IMR-90 (cell line): ENCODE data around the gene BFSP1. TPM values are rescaled to one million over a fixed set of nuclear protein-coding genes. Genes with fewer than 3 reads are reported as not detected.

Experiments used
- ATAC-seq: fragments of 200-7000 bp; cut with Tn5 transposase; 2 replicates; pipeline ENCODE4 v1.9.1; 2020; ENCODE audit warnings: low read depth, mild to moderate bottlenecking, moderate library complexity
- BruUV-seq: library from RNA; stranded (reverse); fragments of 400-500 nt; replicated peaks from 2 replicates; lab custom pipeline; 2021; lab: Mats Ljungman, UMichigan
- CTCF ChIA-PET: fragments of 300-600 bp; formaldehyde crosslinking; extraction: SDS; loops from one replicate; lab custom pipeline; 2021; ENCODE audit warnings: antibody characterized with exemption; lab: Yijun Ruan, JAX
- POLR2A ChIA-PET: fragments of 300-600 bp; sonication (Branson Sonifier 250); formaldehyde crosslinking; loops from one replicate; lab custom pipeline; 2022; ENCODE audit warnings: antibody characterized with exemption; ENCODE audit not compliant: unreplicated experiment; lab: Charles Lee
- DNase-seq: peaks from one replicate; pipeline ENCODE4 v3.0.0; 2013
- H2AFZ ChIP-seq: replicated peaks from 2 replicates; pipeline ENCODE3; 2013; ENCODE audit warnings: low read length, mild to moderate bottlenecking; ENCODE audit not compliant: poor library complexity
- H2AK5ac ChIP-seq: 2 replicates; pipeline ENCODE4 v1.6.1; 2013; ENCODE audit warnings: low read depth, low read length, inconsistent platforms
- H2AK9ac ChIP-seq: replicated peaks from 2 replicates; pipeline ENCODE3; 2013; ENCODE audit warnings: mild to moderate bottlenecking, low read depth, low read length, moderate library complexity; ENCODE audit not compliant: poor library complexity
- H2BK120ac ChIP-seq: 2 replicates; pipeline ENCODE4 v1.6.1; 2013; ENCODE audit warnings: low read depth, low read length, inconsistent platforms
- H2BK15ac ChIP-seq: 3 replicates; pipeline ENCODE4 v1.6.1; 2013; ENCODE audit warnings: low read depth, low read length, inconsistent platforms
- H2BK20ac ChIP-seq: 2 replicates; pipeline ENCODE4 v1.6.1; 2013; ENCODE audit warnings: low read depth, mild to moderate bottlenecking, inconsistent platforms, low read length, moderate library complexity
- H2BK5ac ChIP-seq: 2 replicates; pipeline ENCODE4 v1.6.1; 2013; ENCODE audit warnings: mild to moderate bottlenecking, low read depth, low read length, inconsistent platforms; ENCODE audit not compliant: poor library complexity, severe bottlenecking
- H3K14ac ChIP-seq: replicated peaks from 2 replicates; pipeline ENCODE4 v1.6.1; 2013; ENCODE audit warnings: low read depth, low read length, inconsistent platforms
- H3K18ac ChIP-seq: 2 replicates; pipeline ENCODE4 v1.6.1; 2013; ENCODE audit warnings: low read depth, low read length, control low read depth
- H3K23ac ChIP-seq: 2 replicates; pipeline ENCODE4 v1.6.1; 2013; ENCODE audit warnings: low read depth, low read length, inconsistent platforms
- H3K27ac ChIP-seq: 2 replicates; pipeline ENCODE4 v1.5.1; 2013; ENCODE audit warnings: mild to moderate bottlenecking, control low read depth, low read length; ENCODE audit not compliant: insufficient read depth
- H3K27me3 ChIP-seq: 2 replicates; pipeline ENCODE4 v1.6.1; 2013; ENCODE audit warnings: low read length; ENCODE audit not compliant: control insufficient read depth, insufficient read depth
- H3K36me3 ChIP-seq: 2 replicates; pipeline ENCODE4 v1.6.1; 2013; ENCODE audit warnings: low read length, mixed read lengths; ENCODE audit not compliant: control insufficient read depth, insufficient read depth
- H3K4ac ChIP-seq: 2 replicates; pipeline ENCODE4 v1.6.1; 2013; ENCODE audit warnings: low read depth, low read length, inconsistent platforms
- H3K4me1 ChIP-seq: 2 replicates; pipeline ENCODE4 v1.6.1; 2013; ENCODE audit warnings: low read length, mixed read lengths; ENCODE audit not compliant: control insufficient read depth, insufficient read depth
- H3K4me2 ChIP-seq: 2 replicates; pipeline ENCODE4 v1.6.1; 2013; ENCODE audit warnings: low read depth, mild to moderate bottlenecking, control low read depth, low read length, moderate library complexity
- H3K4me3 ChIP-seq: 2 replicates; pipeline ENCODE4 v1.5.1; 2013; ENCODE audit warnings: low read depth, mild to moderate bottlenecking, control low read depth, low read length, moderate library complexity; ENCODE audit not compliant: insufficient read depth
- H3K56ac ChIP-seq: 2 replicates; pipeline ENCODE4 v1.6.1; 2013; ENCODE audit warnings: low read length, inconsistent platforms; ENCODE audit not compliant: insufficient read depth; ENCODE audit errors: extremely low read depth
- H3K79me1 ChIP-seq, 2 experiments: 2 replicates each; pipeline ENCODE4 v1.6.1; 2013; ENCODE audit warnings: low read length in 2 of 2, inconsistent platforms in 1 of 2, low read depth in 1 of 2
- H3K9ac ChIP-seq: 2 replicates; pipeline ENCODE4 v1.6.1; 2013; ENCODE audit warnings: low read depth, low read length, control low read depth
- H3K9me1 ChIP-seq: 2 replicates; pipeline ENCODE4 v1.6.1; 2013; ENCODE audit warnings: low read length, inconsistent platforms; ENCODE audit not compliant: insufficient read depth
- H3K9me3 ChIP-seq: 2 replicates; pipeline ENCODE4 v1.6.1; 2013; ENCODE audit warnings: low read length; ENCODE audit not compliant: control insufficient read depth, insufficient read depth
- H4K20me1 ChIP-seq: 2 replicates; pipeline ENCODE4 v1.6.1; 2013; ENCODE audit warnings: low read length, inconsistent platforms; ENCODE audit not compliant: insufficient read depth
- H4K5ac ChIP-seq: 2 replicates; pipeline ENCODE4 v1.6.1; 2013; ENCODE audit warnings: mild to moderate bottlenecking, low read depth, low read length, control low read depth
- H4K8ac ChIP-seq, 2 experiments: 2 replicates each; pipeline ENCODE4 v1.6.1; 2013; ENCODE audit warnings: low read depth in 2 of 2, low read length in 2 of 2, control low read depth in 1 of 2, inconsistent platforms in 1 of 2
- H4K91ac ChIP-seq: 2 replicates; pipeline ENCODE4 v1.6.1; 2013; ENCODE audit warnings: low read depth, low read length, inconsistent platforms; ENCODE audit not compliant: insufficient read depth
- BHLHE40 ChIP-seq: fragments of 150-350 bp; IDR thresholded peaks from 2 replicates; pipeline ENCODE4 v1.6.1; 2016; ENCODE audit warnings: mild to moderate bottlenecking, low read depth, low read length
- CEBPB ChIP-seq: IDR thresholded peaks from 2 replicates; pipeline ENCODE4 v1.6.1; 2012; ENCODE audit warnings: low read depth, low read length, improper control_type of control experiment
- CHD1 ChIP-seq: IDR thresholded peaks from 2 replicates; pipeline ENCODE4 v1.6.1; 2012; ENCODE audit warnings: low read depth, low read length, improper control_type of control experiment
- FOS ChIP-seq: fragments of 150-350 bp; IDR thresholded peaks from 2 replicates; pipeline ENCODE4 v1.6.1; 2016; ENCODE audit warnings: low read depth, low read length
- MAFK ChIP-seq: IDR thresholded peaks from 2 replicates; pipeline ENCODE4 v1.6.1; 2012; ENCODE audit warnings: low read depth, low read length, improper control_type of control experiment
- MAZ ChIP-seq: IDR thresholded peaks from 2 replicates; pipeline ENCODE4 v1.6.1; 2012; ENCODE audit warnings: low read depth, mild to moderate bottlenecking, low read length, improper control_type of control experiment, moderate library complexity, borderline replicate concordance
- MXI1 ChIP-seq: IDR thresholded peaks from 2 replicates; pipeline ENCODE4 v1.6.1; 2012; ENCODE audit warnings: low read depth, mild to moderate bottlenecking, low read length, moderate library complexity, borderline replicate concordance
- NFE2L2 ChIP-seq: fragments of 150-350 bp; IDR thresholded peaks from 2 replicates; pipeline ENCODE4 v1.6.1; 2016; ENCODE audit warnings: low read depth, mild to moderate bottlenecking, low read length
- POLR2A ChIP-seq: IDR thresholded peaks from 2 replicates; pipeline ENCODE4 v1.6.1; 2012; ENCODE audit warnings: mild to moderate bottlenecking, low read depth, low read length
- RAD21 ChIP-seq: IDR thresholded peaks from 2 replicates; pipeline ENCODE4 v1.6.1; 2012; ENCODE audit warnings: low read length, improper control_type of control experiment
- RCOR1 ChIP-seq: IDR thresholded peaks from 2 replicates; pipeline ENCODE4 v1.6.1; 2012; ENCODE audit warnings: mild to moderate bottlenecking, low read length, improper control_type of control experiment; ENCODE audit not compliant: insufficient replicate concordance
- RFX5 ChIP-seq: IDR thresholded peaks from 2 replicates; pipeline ENCODE4 v1.8.0; 2012; ENCODE audit warnings: low read depth, mild to moderate bottlenecking, low read length, moderate library complexity
- SMC3 ChIP-seq: fragments of 150-350 bp; IDR thresholded peaks from 2 replicates; pipeline ENCODE4 v1.6.1; 2016; ENCODE audit warnings: low read depth, mild to moderate bottlenecking, antibody characterized with exemption, low read length, moderate library complexity
- USF2 ChIP-seq: fragments of 150-350 bp; IDR thresholded peaks from 2 replicates; pipeline ENCODE4 v1.6.1; 2017; ENCODE audit warnings: mild to moderate bottlenecking, antibody characterized with exemption, low read length, low read depth
- WGBS, 2 experiments: methylation state at CpG; one replicate each; pipeline versions ENCODE4 v1.1.5 to v1.1.7; 2013; ENCODE audit warnings: missing lambda C conversion rate in 2 of 2; ENCODE audit not compliant: insufficient read length in 1 of 2; ENCODE audit errors: extremely low coverage in 2 of 2; 5-methylcytosine and 5-hydroxymethylcytosine counted together
- dilution Hi-C: fragments of 300-500 bp; cut with HindIII; formaldehyde crosslinking; loops from one replicate; pipeline ENCODE4 v1.14.3; 2018; ENCODE audit warnings: low sequenced_read_pairs; ENCODE audit not compliant: unreplicated experiment
- in situ Hi-C: fragments of 300-500 bp; cut with MboI; formaldehyde crosslinking; loops from 3 replicates; pipeline ENCODE4 v1.14.3; 2019; ENCODE audit warnings: low sequenced_read_pairs, inconsistent platforms, mixed read lengths
- intact Hi-C: fragments of 100-400 bp; cut with micrococcal nuclease; formaldehyde crosslinking; loops from 2 replicates; pipeline ENCODE4 v1.10.0; 2022
- polyA plus RNA-seq, 3 experiments: library from polyadenylated mRNA; depleted of rRNA; stranded (reverse); fragments of >200 nt; gene quantifications; 2 replicates each; pipeline ENCODE4 v1.2.3, GENCODE V29; 2012; ENCODE audit warnings: low replicate concordance in 1 of 3
- total RNA-seq: library from RNA; depleted of rRNA; stranded (reverse); fragments of >200 nt; gene quantifications from 2 replicates; pipeline ENCODE4 v1.2.3, GENCODE V29; 2012
- TF ChIP-seq, protein P1 (sequence below): fragments of 150-350 bp; IDR thresholded peaks from 2 replicates; pipeline ENCODE4 v1.6.1; 2016; ENCODE audit warnings: low read depth, mild to moderate bottlenecking, low read length, moderate library complexity, borderline replicate concordance
- TF ChIP-seq, protein P2 (sequence below): conservative IDR thresholded peaks from 2 replicates; pipeline ENCODE4 v1.5.1; 2012; ENCODE audit warnings: mild to moderate bottlenecking, low read depth, low read length, improper control_type of control experiment

BFSP1 gene
- total and polyA plus RNA-seq, 2 of the 4 experiments (the other 2 are of a cell fraction) = 1.1 to 2.0 TPM

GRCh38 chr20:17500271-17500670 is 30.9 kb downstream of the BFSP1 start:
- Histone ChIP-seq H2BK5ac (no peak overlapping the region), H3K14ac (no peak overlapping the region), H3K9ac (no peak overlapping the region), H3K9me3 (no peaks in the 10 kb centered on the region), H3K4me3 (no peak overlapping the region), H3K4me2 (no peak overlapping the region), H3K79me1 (no peaks in the 10 kb centered on the region), H3K18ac (no peak overlapping the region), H3K36me3 (no peaks in the 10 kb centered on the region), H4K20me1 (no peaks in the 10 kb centered on the region), H4K5ac (no peak overlapping the region), H3K4me1 (peaks cover 4% of the 10 kb centered on the region; the same call in 1 of the 2 replicates), H2AK9ac (no peak overlapping the region), H3K27ac (no peak overlapping the region), H4K8ac (no peak overlapping the region), H3K4ac (no peak overlapping the region), H3K27me3 (peaks cover 16% of the 10 kb centered on the region; the same call in 1 of the 2 replicates), H3K23ac (no peak overlapping the region), H2BK120ac (no peak overlapping the region), H2AFZ (no peak overlapping the region), H2AK5ac (no peak overlapping the region), H4K91ac (no peak overlapping the region), H3K56ac (no peak overlapping the region), H2BK20ac (no peak overlapping the region), H2BK15ac (no peak overlapping the region), H3K9me1 (0 out of 2 replicates have a peak, but pooled peaks cover 2% of the 10 kb centered on the region)
- DNase-seq = no peak
- TF ChIP-seq CEBPB (no peak), RFX5 (no peak), FOS (no peak), NFE2L2 (no peak), USF2 (no peak), BHLHE40 (no peak), SMC3 (no peak), POLR2A (no peak), CHD1 (no peak), MAFK (no peak), MAZ (no peak), RCOR1 (no peak), MXI1 (no peak), RAD21 (no peak)
- TF ChIP-seq, protein P1, sequence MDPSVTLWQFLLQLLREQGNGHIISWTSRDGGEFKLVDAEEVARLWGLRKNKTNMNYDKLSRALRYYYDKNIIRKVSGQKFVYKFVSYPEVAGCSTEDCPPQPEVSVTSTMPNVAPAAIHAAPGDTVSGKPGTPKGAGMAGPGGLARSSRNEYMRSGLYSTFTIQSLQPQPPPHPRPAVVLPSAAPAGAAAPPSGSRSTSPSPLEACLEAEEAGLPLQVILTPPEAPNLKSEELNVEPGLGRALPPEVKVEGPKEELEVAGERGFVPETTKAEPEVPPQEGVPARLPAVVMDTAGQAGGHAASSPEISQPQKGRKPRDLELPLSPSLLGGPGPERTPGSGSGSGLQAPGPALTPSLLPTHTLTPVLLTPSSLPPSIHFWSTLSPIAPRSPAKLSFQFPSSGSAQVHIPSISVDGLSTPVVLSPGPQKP = no peak
- TF ChIP-seq, protein P2, sequence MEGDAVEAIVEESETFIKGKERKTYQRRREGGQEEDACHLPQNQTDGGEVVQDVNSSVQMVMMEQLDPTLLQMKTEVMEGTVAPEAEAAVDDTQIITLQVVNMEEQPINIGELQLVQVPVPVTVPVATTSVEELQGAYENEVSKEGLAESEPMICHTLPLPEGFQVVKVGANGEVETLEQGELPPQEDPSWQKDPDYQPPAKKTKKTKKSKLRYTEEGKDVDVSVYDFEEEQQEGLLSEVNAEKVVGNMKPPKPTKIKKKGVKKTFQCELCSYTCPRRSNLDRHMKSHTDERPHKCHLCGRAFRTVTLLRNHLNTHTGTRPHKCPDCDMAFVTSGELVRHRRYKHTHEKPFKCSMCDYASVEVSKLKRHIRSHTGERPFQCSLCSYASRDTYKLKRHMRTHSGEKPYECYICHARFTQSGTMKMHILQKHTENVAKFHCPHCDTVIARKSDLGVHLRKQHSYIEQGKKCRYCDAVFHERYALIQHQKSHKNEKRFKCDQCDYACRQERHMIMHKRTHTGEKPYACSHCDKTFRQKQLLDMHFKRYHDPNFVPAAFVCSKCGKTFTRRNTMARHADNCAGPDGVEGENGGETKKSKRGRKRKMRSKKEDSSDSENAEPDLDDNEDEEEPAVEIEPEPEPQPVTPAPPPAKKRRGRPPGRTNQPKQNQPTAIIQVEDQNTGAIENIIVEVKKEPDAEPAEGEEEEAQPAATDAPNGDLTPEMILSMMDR = no peak
- ATAC-seq = no peak
- ChIA-PET POLR2A (no interaction called here), CTCF (no interaction called here)
- intact Hi-C loops = loop anchor here (10.0 kb wide), 1 partner anchor 115 kb away; no protein-coding TSS in a partner anchor
- BruUV-seq = no TSS peak
- in situ Hi-C loops = loop anchor here (10.0 kb wide), 1 partner anchor 775 kb away; no protein-coding TSS in a partner anchor
- 87% methylated on average over 3 of the region's 10 CpGs; no CpG with 5 or more reads in 1 of the 2 experiments for WGBS, 2 experiments
- dilution Hi-C loops = no loop called here
